ENCODE data around the gene ZRANB2. TPM values are rescaled to one million over a fixed set of nuclear protein-coding genes. Genes with fewer than 3 reads are reported as not detected.

ZRANB2 gene
- polyA plus RNA-seq, 2 of the 4 experiments (the other 2 are of a cell fraction) = 47.9 to 87.6 TPM

- H3K4me2 ChIP-seq = no peak overlapping the region
- DNase-seq (ENCODE audit: low read depth in 1 of 2, low spot score in 1 of 2) (no peak), FAIRE-seq (no peak), ATAC-seq (no peak)
- no peaks in the 10 kb centered on the region for H3K4me1 ChIP-seq
- 88% methylated on average over 6 of the region's 6 CpGs for WGBS (ENCODE audit: missing lambda C conversion rate)
- no peak overlapping the region for H3K4me3 ChIP-seq
- POLR2A ChIA-PET = no interaction called here
- no peak overlapping the region for H3K27ac ChIP-seq
- CTCF ChIA-PET = no interaction called here
- TF ChIP-seq ZSCAN20 (CRISPR knock-in tag; IDR thresholded peaks at IDR 0.05) = no peak
- TF ChIP-seq ESRRA (IDR thresholded peaks at IDR 0.05; ENCODE audit: borderline replicate concordance, low read length) = no peak
- no peak for TF ChIP-seq RNF2 (IDR thresholded peaks at IDR 0.05; ENCODE audit: borderline replicate concordance, low read depth)
- no peak for TF ChIP-seq CEBPB (IDR thresholded peaks at IDR 0.05)
- TF ChIP-seq MAX (IDR thresholded peaks at IDR 0.05) = no peak
- no peaks in the 10 kb centered on the region for H3K9me3 ChIP-seq
Measured at GRCh38 chr1:71054791-71055190, 26.0 kb downstream of the ZRANB2 start.

DNA sequence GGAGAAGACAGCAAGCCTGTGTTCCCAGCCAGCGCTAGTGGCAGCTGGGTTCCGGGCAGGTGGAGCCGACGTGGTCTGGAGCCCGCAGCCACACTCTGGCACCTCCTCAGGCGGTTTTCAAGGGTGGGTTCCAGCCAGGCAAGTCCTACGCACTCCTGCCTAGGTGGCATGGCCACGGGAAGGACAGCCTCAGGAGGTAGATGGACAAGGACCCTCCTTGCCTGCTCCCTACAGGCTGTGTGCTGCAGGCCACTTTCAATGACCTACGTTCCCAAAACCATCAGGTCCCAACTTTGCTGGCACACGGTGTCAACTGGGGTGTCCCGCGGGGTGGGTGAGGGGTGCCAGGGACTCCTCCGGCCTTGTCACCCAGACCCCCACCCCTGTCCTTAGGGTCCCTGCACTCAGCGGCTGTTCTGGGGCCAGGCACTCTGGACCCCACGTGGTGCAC lies 26.5 kb downstream of the ZRANB2 start:
- POLR2A ChIA-PET = no interaction called here
- WGBS (ENCODE audit: missing lambda C conversion rate) = 86% methylated on average over 7 of the region's 15 CpGs

DNA sequence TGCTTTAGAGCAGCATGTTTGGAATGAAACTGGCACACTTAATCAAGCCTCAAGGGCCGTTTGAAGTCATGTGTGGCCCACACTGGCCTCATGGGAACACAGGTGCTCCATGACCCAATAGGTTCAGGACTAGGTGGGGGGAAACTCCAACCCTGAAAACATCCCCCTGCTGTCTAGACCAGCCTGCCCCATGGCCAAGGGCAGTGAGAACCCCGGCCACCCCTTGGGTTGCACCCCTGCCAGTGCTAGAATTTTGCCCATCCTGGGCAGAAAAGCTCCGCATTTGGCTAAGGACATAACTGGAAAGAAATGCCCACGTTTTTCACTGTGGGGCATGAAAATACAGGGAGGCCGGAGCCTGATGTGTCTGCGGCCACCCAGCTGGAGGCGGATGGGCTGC lies 27.1 kb downstream of the ZRANB2 start:
- Histone ChIP-seq H3K9me3 (no peaks in the 10 kb centered on the region), H3K4me3 (no peak overlapping the region), H3K4me1 (no peaks in the 10 kb centered on the region), H3K27ac (no peak overlapping the region), H3K4me2 (no peak overlapping the region)
- ChIA-PET CTCF (no interaction called here), POLR2A (no interaction called here)
- 48% methylated on average over 4 of the region's 7 CpGs for whole genome bisulfite sequencing (ENCODE audit: missing lambda C conversion rate)
- TF ChIP-seq HDAC2 (IDR thresholded peaks at IDR 0.05) = no peak
- TF ChIP-seq ZC3H11A (IDR thresholded peaks at IDR 0.05) = no peak
- no peak for TF ChIP-seq RFX5 (IDR thresholded peaks at IDR 0.05)
- no peak for TF ChIP-seq ELK1 (IDR thresholded peaks at IDR 0.05; ENCODE audit: low read depth, low read length)
- TF ChIP-seq MAX (IDR thresholded peaks at IDR 0.05) = no peak
- TF ChIP-seq, protein P1, sequence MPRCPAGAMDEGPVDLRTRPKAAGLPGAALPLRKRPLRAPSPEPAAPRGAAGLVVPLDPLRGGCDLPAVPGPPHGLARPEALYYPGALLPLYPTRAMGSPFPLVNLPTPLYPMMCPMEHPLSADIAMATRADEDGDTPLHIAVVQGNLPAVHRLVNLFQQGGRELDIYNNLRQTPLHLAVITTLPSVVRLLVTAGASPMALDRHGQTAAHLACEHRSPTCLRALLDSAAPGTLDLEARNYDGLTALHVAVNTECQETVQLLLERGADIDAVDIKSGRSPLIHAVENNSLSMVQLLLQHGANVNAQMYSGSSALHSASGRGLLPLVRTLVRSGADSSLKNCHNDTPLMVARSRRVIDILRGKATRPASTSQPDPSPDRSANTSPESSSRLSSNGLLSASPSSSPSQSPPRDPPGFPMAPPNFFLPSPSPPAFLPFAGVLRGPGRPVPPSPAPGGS (IDR thresholded peaks at IDR 0.05) = no peak
- no peak for TF ChIP-seq RCOR1 (IDR thresholded peaks at IDR 0.05; ENCODE audit: low read depth, low read length)
- no peak for TF ChIP-seq KDM5A (IDR thresholded peaks at IDR 0.05)
- TF ChIP-seq MAFK (IDR thresholded peaks at IDR 0.05; ENCODE audit: partially characterized antibody) = no peak
- no peak for TF ChIP-seq GATA3 (IDR thresholded peaks at IDR 0.05; ENCODE audit: borderline replicate concordance)
- TF ChIP-seq, protein P2, sequence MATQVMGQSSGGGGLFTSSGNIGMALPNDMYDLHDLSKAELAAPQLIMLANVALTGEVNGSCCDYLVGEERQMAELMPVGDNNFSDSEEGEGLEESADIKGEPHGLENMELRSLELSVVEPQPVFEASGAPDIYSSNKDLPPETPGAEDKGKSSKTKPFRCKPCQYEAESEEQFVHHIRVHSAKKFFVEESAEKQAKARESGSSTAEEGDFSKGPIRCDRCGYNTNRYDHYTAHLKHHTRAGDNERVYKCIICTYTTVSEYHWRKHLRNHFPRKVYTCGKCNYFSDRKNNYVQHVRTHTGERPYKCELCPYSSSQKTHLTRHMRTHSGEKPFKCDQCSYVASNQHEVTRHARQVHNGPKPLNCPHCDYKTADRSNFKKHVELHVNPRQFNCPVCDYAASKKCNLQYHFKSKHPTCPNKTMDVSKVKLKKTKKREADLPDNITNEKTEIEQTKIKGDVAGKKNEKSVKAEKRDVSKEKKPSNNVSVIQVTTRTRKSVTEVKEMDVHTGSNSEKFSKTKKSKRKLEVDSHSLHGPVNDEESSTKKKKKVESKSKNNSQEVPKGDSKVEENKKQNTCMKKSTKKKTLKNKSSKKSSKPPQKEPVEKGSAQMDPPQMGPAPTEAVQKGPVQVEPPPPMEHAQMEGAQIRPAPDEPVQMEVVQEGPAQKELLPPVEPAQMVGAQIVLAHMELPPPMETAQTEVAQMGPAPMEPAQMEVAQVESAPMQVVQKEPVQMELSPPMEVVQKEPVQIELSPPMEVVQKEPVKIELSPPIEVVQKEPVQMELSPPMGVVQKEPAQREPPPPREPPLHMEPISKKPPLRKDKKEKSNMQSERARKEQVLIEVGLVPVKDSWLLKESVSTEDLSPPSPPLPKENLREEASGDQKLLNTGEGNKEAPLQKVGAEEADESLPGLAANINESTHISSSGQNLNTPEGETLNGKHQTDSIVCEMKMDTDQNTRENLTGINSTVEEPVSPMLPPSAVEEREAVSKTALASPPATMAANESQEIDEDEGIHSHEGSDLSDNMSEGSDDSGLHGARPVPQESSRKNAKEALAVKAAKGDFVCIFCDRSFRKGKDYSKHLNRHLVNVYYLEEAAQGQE (IDR thresholded peaks at IDR 0.05) = no peak
- no peak for FAIRE-seq
- DNase-seq (ENCODE audit: low read depth in 1 of 2, low spot score in 1 of 2) = no peak
- ATAC-seq = peak; percentile 35 to 46; a peak in 2 of 6 replicates

More for the DNA sequence above, 26.5 kb downstream of the ZRANB2 start:
- TF ChIP-seq EP300 (IDR thresholded peaks at IDR 0.05) (no peak), CBX8 (IDR thresholded peaks at IDR 0.05) (no peak), NFE2L2 (conservative IDR thresholded peaks at IDR 0.05; ENCODE audit: low read length) (no peak), TP53 (CRISPR knock-in tag; IDR thresholded peaks at IDR 0.05) (no peak), MAFK (IDR thresholded peaks at IDR 0.05; ENCODE audit: partially characterized antibody) (no peak), CBX2 (IDR thresholded peaks at IDR 0.05; ENCODE audit: borderline replicate concordance, low read depth) (no peak), ZNF302 (CRISPR knock-in tag; IDR thresholded peaks at IDR 0.05) (no peak), CEBPB (IDR thresholded peaks at IDR 0.05) (no peak)
- TF ChIP-seq, protein P3, sequence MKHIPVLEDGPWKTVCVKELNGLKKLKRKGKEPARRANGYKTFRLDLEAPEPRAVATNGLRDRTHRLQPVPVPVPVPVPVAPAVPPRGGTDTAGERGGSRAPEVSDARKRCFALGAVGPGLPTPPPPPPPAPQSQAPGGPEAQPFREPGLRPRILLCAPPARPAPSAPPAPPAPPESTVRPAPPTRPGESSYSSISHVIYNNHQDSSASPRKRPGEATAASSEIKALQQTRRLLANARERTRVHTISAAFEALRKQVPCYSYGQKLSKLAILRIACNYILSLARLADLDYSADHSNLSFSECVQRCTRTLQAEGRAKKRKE (CRISPR knock-in tag; IDR thresholded peaks at IDR 0.05; ENCODE audit: low read depth) = no peak
- DNase-seq (ENCODE audit: low read depth in 1 of 2, low spot score in 1 of 2) (no peak), FAIRE-seq (no peak), ATAC-seq (peak; percentile 13 to 37; a peak in 4 of 6 replicates)
- no peak overlapping the region for H3K4me2 ChIP-seq
- no peak overlapping the region for H3K4me3 ChIP-seq
- CTCF ChIA-PET = no interaction called here
- H3K27ac ChIP-seq = no peak overlapping the region
- H3K9me3 ChIP-seq = no peaks in the 10 kb centered on the region
- no peaks in the 10 kb centered on the region for H3K4me1 ChIP-seq
